HT1080 (cell line): ENCODE data around the gene SMIM24. TPM values are rescaled to one million over a fixed set of nuclear protein-coding genes. Genes with fewer than 3 reads are reported as not detected.
"Not testable (repeated sequence)": the region's sequence is repeated elsewhere in the genome, so short reads cannot be mapped to it uniquely, and the experiment has no call there.

Source experiments
- DNase-seq: peaks from one replicate; pipeline ENCODE4 v3.0.0-alpha.2; 2015; ENCODE audit warnings: low read depth
- polyA plus RNA-seq, 2 experiments: library from polyadenylated mRNA; depleted of rRNA; stranded (reverse); fragments of >200 nt; gene quantifications; 2 replicates each; pipeline ENCODE4 v1.2.3, GENCODE V29; 2015
- total RNA-seq: library from RNA; depleted of rRNA; stranded (reverse); fragments of >200 nt; shearing (Covaris generic); gene quantifications from 2 replicates; pipeline ENCODE4 v1.2.3, GENCODE V29; 2014; rRNA removed

The SMIM24 gene
- total RNA-seq: not detected in 2 replicates
- polyA plus RNA-seq (2015; cell fraction: cytosol; rRNA removed): 0.08 TPM in 1 of 2 replicates, not detected in the other
- polyA plus RNA-seq (2015; cell fraction: nucleus; rRNA removed): not detected in 2 replicates

DNA sequence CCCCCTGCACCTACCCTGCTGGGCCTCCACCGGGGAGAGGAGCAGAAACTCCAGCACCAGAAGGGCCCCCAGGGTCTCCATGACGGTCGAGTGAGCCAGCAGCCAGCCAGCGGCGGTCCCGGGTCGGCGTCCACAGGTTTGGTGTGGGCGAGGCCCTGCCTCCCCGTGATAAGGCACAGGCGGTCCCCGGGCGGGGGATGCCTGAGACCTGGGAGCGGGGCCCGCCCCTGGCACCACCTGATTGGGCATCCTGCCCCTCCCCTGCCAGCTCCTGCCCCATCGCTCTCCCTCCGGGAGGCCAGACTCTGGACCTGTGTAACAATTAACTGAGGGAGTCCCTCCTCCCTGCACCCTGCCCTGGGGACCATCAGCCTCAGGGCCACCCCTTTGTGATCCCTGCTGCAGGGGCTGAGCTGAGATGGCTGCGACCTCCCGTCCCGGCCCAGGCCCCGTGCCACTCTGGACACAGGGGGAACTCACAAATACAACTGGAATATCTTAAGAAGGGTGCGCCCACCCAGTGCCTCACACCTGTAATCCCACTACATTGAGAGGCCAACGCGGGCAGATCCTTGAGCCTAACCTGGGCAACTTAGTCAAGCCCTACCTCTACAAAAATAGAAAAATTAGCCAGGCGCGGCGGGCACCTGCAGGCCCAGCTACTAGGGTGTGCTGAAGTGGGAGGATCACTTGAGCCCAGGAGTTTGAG lies at the start of gene SMIM24:
TSS of gene SMIM24 (minus strand) at position 143 of the 709 bp plus-strand sequence. CDS start at position 81, 62 bp downstream.
- DNase-seq: no peak

DNA sequence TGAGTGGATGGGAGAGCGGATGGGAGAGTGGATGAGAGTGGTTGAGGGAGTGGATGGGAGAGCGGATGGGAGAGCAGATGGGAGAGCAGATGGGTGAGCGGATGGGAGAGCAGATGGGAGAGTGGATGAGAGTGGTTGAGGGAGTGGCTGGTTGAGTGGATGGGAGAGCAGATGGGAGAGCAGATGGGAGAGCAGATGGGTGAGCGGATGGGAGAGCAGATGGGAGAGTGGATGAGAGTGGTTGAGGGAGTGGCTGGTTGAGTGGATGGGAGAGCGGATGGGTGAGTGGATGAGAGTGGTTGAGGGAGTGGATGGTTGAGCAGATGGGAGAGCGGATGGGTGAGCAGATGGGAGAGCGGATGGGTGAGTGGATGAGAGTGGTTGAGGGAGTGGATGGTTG lies 49.0 kb upstream of the SMIM24 start:
- DNase-seq: not testable (repeated sequence)

DNA sequence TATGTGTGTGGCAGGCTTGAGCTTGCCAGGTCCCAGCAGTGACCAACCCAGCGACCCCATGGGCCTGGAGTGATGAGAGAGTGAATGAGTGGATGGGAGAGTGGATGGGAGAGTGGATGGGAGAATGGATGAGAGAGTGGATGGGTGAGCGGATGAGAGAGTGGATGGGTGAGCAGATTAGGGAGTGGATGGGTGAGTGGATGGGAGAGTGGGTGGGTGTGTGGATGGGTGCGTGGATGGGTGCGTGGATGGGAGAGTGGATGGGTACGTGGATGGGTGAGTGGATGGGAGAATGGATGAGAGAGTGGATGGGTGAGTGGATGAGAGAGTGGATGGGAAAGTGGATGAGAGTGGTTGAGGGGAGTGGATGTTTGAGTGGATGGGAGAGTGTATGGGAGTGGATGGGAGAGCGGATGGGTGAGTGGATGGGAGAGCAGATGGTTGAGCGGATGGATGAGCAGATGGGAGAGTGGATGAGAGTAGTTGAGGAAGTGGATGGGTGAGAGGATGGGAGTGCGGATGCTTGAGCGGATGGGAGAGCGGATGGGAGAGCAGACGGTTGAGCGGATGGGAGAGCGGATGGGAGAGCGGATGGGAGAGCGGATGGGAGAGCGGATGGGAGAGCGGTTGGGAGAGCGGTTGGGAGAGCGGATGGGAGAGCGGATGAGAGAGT lies 48.4 kb upstream of the SMIM24 start:
- DNase-seq: no peak

DNA sequence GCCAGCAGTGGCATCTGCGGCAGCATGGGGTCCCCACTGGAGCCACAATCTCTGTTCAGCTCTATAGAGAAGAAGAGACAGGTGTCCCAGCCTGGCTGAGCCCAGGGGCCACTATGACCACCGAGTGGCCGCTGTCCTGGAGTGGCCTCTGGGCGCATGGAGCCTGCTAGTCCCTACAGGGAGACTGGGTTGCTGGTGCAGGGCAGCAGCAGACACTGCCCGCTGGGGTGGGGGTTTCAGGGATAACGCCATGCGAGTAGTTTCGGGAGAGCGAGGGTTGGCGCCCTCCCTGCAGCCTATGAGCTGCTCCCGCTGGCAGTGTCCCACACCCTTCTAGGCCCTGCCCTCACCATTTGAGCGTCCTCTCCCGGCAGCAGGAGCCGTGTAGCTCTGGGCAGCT lies 47.8 kb upstream of the SMIM24 start:
- DNase-seq: no peak

DNA sequence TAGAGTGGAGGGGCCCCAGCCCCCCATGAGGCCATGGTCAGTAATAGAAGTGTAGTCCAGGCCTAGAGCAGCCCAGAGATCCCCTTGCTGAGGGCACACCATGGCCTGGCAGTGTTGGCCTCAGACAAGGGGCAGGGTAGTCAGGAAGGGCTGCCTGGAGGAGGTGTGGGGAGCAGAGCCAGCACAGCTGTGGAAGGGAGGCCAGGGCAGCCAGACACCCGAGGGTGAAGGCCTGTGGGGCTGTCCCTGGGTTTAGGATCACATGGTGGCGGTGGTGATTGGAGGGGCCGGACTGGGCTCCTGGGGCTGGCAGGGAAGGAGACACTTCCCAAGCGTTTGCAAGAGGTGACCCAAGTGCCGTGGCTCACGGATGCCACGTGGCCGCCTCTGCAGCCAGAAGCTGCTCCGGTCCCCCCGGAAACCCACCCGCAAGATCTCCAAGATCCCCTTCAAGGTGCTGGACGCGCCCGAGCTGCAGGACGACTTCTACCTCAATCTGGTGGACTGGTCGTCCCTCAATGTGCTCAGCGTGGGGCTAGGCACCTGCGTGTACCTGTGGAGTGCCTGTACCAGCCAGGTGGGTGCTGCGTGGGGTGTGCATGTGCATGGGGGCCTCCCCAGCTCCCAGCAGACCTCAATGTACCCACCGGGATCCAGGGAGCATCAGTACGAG lies 47.0 kb upstream of the SMIM24 start:
- DNase-seq: no peak

DNA sequence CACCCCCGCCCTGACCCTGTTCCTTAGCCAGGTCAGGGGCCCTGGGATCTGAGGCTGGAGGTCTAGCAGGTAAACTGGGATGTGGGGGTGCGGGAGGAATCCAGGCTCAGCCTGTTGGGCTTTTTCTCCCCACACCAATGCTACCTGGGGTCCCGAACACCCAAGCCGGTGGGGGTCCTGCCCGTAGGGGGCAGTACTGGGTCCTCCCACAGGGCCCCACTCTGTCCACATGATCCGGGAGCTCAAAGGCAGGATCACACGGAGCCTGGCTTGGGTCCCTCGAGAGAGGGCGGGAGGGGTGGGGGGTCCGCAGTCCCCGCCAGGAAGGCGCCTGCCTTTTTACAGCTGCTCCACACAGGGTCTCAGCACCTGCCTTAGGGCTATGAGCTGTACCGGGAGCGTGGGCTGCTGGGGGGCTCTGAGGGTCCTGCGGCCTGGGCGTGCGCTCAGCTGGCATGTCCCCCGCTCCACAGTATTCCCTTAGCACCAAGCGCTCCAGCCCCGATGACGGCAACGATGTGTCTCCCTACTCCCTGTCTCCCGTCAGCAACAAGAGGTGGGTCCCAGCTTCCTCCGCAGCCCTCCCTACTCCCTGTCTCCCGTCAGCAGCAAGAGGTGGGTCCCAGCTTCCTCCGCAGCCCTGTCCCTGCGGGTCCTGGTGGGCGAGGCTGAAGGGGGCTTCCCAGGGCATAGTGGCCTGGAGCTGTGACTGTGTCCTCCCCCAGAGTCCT lies 46.3 kb upstream of the SMIM24 start:
- no peak for DNase-seq

DNA sequence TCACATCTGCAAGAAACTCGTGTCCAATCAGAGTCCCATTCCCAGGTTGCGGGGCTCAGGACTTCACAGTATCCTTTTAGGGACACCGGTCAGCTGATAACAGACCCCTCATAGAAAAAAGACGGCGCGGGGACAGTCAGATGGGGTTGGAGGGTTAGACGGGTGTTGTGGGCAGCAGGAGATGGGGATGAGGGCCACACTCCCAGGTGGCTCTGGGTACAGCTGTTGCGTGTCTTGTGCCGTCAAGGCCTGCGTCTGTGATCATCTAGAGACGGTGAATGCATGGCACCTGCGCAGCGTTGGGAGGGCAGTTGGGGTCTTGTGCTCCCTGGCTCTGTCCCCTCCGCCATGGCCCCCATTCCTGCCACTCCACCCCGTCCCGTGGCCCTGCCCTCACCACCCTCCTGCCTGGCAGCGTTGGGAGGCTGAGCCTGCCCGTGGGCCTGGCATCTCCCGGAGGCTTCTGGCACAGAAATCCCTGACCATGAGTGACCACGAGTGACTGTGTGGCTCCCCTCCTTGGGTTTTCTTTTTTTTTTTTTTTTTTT lies 44.7 kb upstream of the SMIM24 start:
- DNase-seq: no peak

DNA sequence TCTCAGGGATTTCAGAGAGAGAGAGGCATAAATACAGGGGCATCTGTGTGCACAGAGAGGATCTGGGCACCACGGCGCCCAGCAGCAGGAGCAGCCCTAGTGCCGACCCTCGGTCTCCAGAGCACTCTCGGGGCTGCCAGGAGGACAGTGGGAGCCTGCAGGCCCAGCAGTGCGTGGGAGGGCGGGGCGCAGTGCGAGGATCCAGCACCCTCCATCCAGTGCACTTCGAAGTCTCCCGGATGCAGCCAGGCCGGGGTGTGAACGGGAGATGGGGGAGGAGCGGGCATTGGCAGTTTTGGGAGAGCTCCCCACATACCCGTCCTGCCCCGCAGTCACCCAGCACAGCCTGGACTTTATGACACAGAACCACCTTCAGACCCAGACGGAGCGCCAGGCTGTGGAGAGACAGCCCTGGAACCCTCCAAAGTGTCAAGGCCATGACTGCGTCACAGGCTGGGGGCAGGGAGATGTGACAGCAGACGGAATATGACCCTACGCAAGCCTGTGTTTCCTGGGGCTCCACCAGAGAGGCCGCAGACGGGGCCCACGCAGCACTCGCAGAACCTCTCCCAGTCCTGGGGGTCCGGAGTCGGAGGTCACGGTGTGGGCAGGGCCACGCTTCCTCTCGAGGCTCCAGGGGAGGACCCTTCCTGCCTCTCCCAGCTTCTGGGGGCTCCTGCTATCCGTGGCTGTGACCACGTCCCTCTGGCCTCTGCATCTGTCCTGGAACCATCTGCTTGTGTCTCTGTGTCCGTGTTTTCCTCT lies 43.9 kb upstream of the SMIM24 start:
- DNase-seq: no peak

DNA sequence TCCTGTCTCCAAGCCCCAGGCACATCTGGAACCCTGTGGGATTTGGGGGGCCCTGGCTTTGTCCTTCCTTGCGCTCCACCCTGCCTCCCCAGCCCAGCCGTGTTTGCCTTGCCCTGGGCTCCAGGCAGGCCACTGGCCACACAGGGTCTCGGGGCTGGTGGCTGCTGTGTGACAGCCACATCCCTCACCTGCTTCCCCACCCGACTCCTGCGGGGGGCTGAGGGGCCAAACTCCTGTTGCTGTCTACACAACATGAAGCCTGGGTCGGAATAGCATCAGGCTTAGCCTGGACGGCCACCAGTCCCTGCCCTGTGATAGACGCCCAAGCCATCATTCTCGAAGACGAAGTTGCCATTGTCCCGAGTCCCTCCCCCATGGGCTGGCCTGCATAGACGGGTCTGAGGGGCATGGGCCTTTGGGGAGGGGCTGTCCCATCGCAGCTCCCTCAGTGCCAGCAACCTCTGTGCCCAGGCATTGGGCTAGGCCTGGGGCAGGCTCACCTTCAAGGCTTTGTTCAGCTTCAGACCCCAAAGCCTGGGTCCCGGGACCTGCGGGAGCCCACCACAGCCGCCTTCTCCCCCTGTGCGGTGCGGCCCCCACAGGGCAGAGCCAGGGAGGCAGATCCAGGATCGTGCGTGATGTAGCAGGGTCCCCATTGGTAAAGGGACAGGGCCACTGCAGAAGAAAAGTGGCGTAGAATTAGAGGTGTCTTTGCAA lies 43.2 kb upstream of the SMIM24 start:
- no peak for DNase-seq

DNA sequence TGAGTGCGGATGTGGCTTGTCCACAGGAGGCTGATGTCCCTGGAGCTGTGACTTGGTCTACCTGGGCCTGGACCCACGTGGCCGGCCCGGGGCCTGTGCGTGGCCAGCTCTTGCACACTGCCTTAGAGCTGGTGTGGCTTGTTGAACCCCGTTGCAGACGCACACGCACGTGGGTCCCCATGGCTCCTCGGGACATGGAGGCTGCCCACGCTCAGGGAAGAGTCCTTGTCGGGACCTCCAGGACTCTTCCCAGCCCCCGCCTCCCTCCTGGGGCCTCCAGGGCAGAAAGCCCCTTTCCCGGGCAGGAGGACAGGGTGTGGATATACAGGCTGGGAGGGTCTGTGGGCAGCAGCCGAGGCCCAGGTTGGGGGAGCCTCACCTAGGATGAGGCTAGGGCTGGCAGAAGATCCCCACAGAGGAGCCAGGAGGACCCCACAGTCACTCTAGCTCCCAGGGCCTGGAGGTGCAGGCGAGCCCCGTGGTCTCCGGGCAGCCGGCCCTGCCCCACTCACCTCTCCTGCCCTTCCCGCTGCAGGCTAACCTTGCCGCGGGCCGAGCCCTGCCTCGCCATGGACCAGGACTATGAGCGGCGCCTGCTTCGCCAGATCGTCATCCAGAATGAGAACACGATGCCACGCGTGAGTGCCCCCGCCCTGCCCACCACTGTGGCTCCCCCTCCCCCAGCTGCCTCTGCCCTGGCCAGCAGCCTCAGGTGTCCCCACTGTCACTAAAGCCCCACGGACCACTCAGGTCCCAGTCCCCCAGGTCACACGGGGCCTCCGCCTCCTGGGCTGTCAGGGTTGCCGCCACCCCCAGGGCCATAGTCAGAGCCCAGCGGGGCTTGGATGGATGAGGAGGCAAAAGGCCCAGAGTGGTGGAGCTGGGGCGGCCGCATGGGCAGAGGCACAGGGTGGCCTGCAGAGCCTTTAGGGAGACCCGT lies 42.4 kb upstream of the SMIM24 start:
- no peak for DNase-seq

DNA sequence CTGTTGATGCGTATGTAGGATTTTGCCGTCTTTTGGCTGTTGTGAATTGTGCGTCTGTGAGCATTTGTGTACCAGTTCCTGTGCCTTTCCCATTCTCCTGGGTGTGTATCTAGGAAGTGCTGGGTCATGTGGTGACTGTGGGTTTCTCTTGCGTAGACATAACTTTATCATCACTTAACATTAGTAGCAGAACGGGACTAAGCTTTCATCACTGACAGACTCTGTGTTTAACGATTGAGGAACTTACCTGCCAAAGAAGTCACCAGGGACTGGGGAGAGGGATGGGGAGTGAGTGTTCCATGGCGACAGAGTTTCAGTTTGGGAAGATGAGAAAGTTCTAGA lies 40.8 kb upstream of the SMIM24 start:
- DNase-seq: no peak

DNA sequence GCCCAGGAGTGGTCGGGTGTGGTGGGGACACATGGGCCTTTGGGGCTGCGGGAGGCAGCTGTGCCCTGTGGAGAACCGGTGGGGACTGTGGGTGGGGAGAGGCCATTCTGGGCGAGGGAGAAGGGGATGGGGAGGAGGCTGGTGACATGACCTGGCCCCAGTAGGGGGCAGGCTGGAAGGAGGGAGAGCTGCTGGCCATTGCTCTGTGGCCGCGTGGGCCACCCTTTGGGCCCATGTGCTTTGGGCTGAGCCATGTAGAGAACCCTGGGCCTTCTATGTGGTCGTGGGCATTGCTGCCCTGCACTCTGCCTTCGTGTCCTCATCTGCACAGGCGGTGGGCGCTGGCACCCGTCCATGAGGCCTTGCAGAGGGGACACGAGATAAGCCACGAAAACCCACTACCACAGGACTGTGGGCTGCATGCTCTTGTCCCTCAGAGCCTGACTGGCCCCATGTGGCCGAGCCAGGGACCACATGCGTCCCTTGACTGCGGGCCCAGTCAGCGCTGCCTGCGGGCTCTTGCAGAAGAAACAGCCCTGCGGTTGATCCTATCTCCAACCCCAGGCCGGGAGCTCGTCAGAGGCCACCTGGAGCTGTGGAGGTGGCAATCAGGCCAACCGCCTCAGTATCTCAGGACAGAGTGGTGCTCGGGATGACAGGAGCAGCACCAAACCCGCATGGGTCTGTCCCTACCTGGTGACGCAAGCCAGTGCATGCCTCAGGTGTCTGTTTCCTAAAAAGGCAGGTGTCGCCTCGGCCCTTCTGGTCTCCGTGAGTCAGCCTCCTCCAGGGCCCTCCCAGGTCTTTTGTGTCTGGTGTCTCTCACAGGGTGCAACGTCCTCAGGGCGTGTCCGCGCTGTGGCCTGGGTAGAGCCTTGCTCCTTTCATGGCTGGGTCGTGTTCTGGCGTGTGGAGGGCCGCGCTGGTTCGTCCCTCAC lies 40.1 kb upstream of the SMIM24 start:
- no peak for DNase-seq

DNA sequence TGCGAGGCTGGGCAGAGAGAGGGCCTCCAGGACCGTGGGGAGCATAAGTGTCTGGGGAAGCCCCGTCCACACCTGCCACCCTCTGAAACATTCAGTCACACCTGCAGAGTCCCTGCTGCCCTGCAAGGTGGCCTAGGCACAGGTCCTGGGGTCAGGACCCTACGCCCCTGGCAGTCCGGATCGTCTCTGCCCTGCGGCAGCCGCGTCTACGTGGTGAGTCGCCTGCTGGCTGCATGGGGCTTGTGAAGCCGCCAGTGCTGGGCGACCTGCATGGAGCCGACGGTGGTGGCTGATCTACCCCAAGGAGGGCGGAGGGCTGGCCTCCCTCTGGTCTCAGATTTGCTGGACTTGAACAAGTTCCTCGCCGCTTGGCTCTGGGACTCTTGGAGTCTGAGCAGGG lies 38.8 kb upstream of the SMIM24 start:
- no peak for DNase-seq

DNA sequence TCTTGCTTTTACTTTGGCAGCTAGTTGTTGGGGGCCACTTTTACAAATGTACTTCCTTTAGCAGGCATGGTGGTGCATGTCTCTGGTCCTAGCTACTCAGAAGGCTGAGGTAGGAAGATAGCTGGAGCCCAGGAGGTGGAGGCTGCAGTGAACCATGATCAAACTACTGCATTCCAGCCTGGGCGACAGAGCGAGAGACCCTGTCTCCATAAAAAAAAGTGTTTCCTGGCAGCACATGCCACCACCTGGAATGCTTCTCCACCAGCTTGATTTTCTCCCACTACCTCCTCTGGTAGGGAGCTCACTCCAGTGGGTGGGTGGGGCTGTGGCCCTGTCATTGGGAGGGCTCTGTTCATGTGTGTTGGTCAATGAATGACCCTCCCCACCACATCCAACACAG lies 38.3 kb upstream of the SMIM24 start:
- DNase-seq: no peak

DNA sequence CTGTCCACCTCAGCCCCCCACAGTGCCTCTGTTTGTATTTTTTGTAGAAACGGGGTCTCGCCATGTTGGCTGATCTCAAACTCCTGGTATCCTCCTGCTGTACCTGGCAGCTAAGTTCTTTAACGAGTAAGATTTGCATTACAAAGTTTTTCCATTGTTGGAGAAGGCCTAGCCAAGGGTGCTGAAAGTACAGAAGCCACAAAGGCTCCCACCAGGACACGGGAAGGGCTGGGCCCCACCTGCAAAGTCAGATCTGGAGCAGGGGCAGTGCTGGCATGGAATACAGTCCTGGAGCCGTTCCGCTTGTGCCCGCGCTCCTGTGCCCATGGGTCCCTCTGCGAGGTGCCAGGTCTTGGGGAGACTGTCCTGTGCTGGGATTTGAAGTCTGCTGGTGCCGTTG lies 37.9 kb upstream of the SMIM24 start:
- DNase-seq: no peak

DNA sequence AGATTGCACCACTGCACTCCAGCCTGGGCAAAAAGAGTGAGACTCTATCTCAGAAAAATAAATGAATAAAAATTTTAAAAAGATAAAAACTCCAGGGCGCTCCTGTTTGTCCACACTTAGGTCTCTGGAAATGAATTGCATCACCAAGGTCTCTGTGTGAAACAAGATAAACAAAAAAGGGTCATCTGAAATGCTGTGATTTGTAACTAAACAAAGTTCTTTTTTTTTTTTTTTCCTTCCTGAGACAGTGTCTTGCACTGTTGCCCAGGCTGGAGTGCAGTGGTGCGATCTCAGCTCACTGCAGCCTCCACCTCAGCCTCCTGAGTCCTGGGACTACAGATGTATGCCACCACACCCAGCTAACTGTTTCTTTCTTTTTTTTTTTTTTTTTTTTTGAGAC lies 37.3 kb upstream of the SMIM24 start:
- no peak for DNase-seq

DNA sequence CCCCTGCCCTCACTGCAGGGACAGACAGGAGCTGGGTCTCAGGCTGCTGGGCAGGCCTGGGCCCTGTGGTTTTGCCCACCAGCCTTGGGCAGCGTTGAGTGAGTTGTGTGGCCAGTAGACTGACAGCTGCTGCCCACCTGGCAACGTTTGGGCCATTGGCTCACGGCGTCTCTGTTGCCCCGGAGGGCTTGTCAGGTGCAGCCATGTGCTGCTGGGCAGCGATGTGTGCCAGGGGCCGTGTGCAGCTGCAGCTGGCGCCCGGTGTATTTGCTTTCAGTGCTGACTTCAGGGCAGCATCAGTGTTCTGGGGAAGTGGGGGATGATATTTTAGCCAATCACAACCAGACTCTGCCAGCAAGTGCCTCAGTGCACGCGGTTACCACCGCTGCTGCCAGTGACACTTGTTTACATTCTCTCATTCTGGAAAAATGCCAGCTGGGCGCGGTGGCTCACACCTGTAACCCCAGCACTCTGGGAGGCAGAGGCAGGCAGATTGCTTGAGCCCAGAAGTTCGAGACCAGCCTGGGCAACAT lies 36.4 kb upstream of the SMIM24 start:
- no peak for DNase-seq
